ENCODE data around the gene PGRMC1. TPM values are rescaled to one million over a fixed set of nuclear protein-coding genes. Genes with fewer than 3 reads are reported as not detected.
"Not testable (repeated sequence)": the region's sequence is repeated elsewhere in the genome, so short reads cannot be mapped to it uniquely, and the experiment has no call there.

PGRMC1 gene
- total RNA-seq, 5 donors from 2014 or later (not counting 1 experiment from before 2014, with no cell fraction given): 11.7 to 15.8 (median 13.4) TPM

DNA sequence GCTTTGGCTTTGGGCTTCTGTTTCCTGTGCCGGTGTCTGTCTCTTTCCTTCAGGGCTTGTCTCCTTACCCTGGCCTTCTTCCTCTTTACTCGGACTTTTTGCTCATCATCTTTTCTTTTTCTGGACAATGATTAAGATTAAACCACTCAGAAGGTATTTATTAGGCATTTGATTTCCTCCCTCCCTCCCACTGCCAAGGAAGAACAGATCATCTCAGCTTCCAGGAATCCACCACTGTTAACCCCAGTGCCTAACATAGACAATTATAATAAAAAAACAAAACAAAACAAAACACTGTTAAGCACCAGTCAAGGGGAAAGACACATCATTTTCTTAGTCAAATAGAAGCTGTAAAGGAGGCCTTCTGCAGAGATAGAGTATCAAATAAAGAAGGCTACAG lies 16.6 kb downstream of the PGRMC1 start:
- no peak overlapping the region for H3K27ac Mint-ChIP-seq
- ATAC-seq (replicated peaks in 1 of 4) (no peak), DNase-seq (no peak)
- Histone ChIP-seq H3K27ac (ENCODE audit: low read length) (no peak overlapping the region), H3K36me3 (ENCODE audit: control insufficient read depth in 2 of 2, extremely low read depth in 1 of 2, insufficient read depth in 1 of 2, low read length in 1 of 2) (no peaks in the 10 kb centered on the region), H3K4me3 (ENCODE audit: control insufficient read depth in 1 of 2, extremely low read depth in 1 of 2, low read length in 1 of 2) (no peak overlapping the region), H3K27me3 (replicated peaks in 1 of 2; ENCODE audit: control insufficient read depth in 2 of 2, extremely low read depth in 1 of 2, insufficient read depth in 2 of 2, low read length in 1 of 2) (no peaks in the 10 kb centered on the region), H3K4me1 (ENCODE audit: control insufficient read depth in 1 of 2, extremely low read depth in 1 of 2, insufficient read depth in 2 of 2, low read length in 2 of 2) (no peaks in the 10 kb centered on the region), H3K9me3 (no peaks in the 10 kb centered on the region)
- H3K4me3 Mint-ChIP-seq: no peak overlapping the region
- H3K4me1 Mint-ChIP-seq: no peaks in the 10 kb centered on the region
- H3K36me3 Mint-ChIP-seq: no peaks in the 10 kb centered on the region
- H3K27me3 Mint-ChIP-seq: peaks cover 7 to 25% of the 10 kb centered on the region in 2 donors
- H3K9me3 Mint-ChIP-seq: no peaks in the 10 kb centered on the region
- ChIA-PET POLR2A (interaction anchor here in 1 of 2 donors (0.7 kb wide), 1 partner anchor 626 kb away, joined by 3 read pairs; no protein-coding TSS in a partner anchor), CTCF (no interaction called here)
- 27% methylated on average over 2 of the region's 2 CpGs for WGBS (ENCODE audit: insufficient coverage)

DNA sequence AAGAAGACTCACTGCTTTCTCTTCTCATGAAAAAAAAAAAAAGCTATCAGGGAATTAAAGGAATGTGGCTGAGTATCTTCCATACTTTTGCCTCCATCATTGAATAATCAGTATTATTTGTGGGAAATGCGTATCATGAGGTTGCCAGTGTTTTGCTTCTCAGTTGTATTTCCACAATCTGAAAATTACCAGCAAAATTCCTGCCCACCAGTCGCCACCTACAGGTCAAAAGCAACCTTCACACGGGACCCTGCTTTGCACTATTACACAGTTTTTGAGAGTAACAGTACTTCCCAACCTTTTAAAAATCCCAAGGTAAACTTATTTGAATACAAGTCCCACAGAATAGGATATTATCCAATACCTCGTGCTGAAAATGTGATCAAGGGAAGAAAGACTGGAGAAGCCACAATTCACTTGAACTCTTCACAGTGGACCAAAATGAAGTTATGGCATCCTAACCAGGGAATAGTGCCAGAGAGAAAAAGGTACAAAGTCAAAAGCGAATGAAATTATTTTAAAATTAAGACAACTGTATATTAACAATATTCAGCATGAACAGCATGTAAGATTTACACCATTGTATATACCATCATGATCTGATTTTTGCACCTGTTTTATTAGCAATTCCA lies 30.4 kb downstream of the PGRMC1 start:
- Histone ChIP-seq H3K27me3 (replicated peaks in 1 of 2; ENCODE audit: control insufficient read depth in 2 of 2, extremely low read depth in 1 of 2, insufficient read depth in 2 of 2, low read length in 1 of 2) (no peaks in the 10 kb centered on the region), H3K4me3 (ENCODE audit: control insufficient read depth in 1 of 2, extremely low read depth in 1 of 2, low read length in 1 of 2) (no peak overlapping the region), H3K4me1 (ENCODE audit: control insufficient read depth in 1 of 2, extremely low read depth in 1 of 2, insufficient read depth in 2 of 2, low read length in 2 of 2) (no peaks in the 10 kb centered on the region), H3K27ac (ENCODE audit: low read length) (no peak overlapping the region), H3K9me3 (no peaks in the 10 kb centered on the region), H3K36me3 (ENCODE audit: control insufficient read depth in 2 of 2, extremely low read depth in 1 of 2, insufficient read depth in 1 of 2, low read length in 1 of 2) (no peaks in the 10 kb centered on the region)
- Mint-ChIP-seq H3K4me1 (no peaks in the 10 kb centered on the region), H3K27me3 (peaks cover 2 to 40% of the 10 kb centered on the region in 2 donors), H3K27ac (no peak overlapping the region), H3K9me3 (no peaks in the 10 kb centered on the region), H3K4me3 (no peak overlapping the region), H3K36me3 (no peaks in the 10 kb centered on the region)
- DNase-seq (peak in 12 of 35 experiments; percentile 0 to 48 (median 12)), ATAC-seq (replicated peaks in 1 of 4) (no peak)
- POLR2A ChIA-PET: no interaction called here
- CTCF ChIA-PET: interaction anchor here (0.5 to 2.8 kb wide), 9 partner anchors 8 to 967 kb away, joined by 3 to 16 read pairs (median 3); no protein-coding TSS in a partner anchor
- 0% methylated on average over 1 of the region's 5 CpGs for WGBS (ENCODE audit: insufficient coverage)

DNA sequence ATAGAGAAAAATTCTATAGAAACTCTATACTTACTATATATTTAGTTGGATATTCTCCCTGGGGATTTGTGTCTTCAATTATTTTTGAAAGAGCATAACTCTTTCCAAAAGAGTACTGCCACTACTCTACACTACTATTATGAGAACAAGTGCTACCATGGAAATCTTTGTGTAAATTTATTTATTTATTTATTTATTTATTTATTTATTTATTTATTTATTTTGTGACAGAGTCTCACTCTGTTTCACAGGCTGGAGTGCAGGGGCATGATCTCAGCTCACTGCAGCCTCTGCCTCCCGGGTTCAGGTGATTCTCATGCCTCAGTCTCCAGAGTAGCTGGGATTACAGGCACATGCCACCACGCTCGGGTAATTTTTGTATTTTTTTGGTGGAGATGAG lies 31.0 kb downstream of the PGRMC1 start:
- H3K36me3 ChIP-seq (ENCODE audit: control insufficient read depth in 2 of 2, extremely low read depth in 1 of 2, insufficient read depth in 1 of 2, low read length in 1 of 2); H3K4me3 ChIP-seq (ENCODE audit: control insufficient read depth in 1 of 2, extremely low read depth in 1 of 2, low read length in 1 of 2); POLR2A ChIA-PET; H3K4me1 Mint-ChIP-seq; H3K27ac Mint-ChIP-seq; H3K36me3 Mint-ChIP-seq; H3K27me3 ChIP-seq (replicated peaks in 1 of 2; ENCODE audit: control insufficient read depth in 2 of 2, extremely low read depth in 1 of 2, insufficient read depth in 2 of 2, low read length in 1 of 2); H3K9me3 Mint-ChIP-seq; ATAC-seq (replicated peaks in 1 of 4); H3K4me3 Mint-ChIP-seq; DNase-seq; H3K4me1 ChIP-seq (ENCODE audit: control insufficient read depth in 1 of 2, extremely low read depth in 1 of 2, insufficient read depth in 2 of 2, low read length in 2 of 2); H3K9me3 ChIP-seq; H3K27ac ChIP-seq (ENCODE audit: low read length): not testable (repeated sequence)
- WGBS (ENCODE audit: insufficient coverage): 60% methylated on average over 1 of the region's 3 CpGs
- peaks cover 0 to 41% of the 10 kb centered on the region in 2 donors for H3K27me3 Mint-ChIP-seq
- CTCF ChIA-PET: interaction anchor here in 1 of 2 donors (2.8 kb wide), 1 partner anchor 148 kb away, joined by 16 read pairs; no protein-coding TSS in a partner anchor

DNA sequence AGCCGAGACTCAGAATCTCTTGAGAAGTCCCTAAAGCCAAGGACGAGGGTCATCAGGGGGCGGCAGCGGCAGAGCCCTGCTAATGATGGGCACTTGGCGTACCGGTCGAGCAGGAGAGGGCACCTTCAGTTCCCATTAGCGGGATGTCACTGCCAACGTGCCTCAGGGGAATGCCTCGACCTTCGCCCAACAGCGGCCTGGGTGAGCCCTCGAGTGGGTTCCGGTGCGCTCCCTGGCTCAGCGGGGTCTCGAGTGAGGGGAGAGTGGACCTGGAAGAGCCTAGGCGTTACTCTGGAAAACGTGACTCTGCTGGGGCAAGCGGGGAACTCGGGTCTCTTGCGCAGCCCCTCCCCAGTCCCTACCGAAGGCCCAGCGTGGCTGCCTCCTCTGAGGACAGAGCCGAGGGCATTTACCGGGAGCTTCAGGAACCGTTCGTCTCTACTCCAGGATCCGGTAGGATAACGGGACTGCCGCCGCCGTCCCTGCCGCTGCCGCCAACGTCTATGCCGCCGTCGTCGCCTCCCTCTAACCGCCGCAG lies 36.9 kb downstream of the PGRMC1 start:
- Mint-ChIP-seq H3K36me3 (no peaks in the 10 kb centered on the region), H3K27me3 (peaks cover 7 to 38% of the 10 kb centered on the region in 2 donors), H3K4me1 (peaks cover 5 to 8% (median 6%) of the 10 kb centered on the region in 3 donors), H3K4me3 (peak overlapping the region in 2 of 3 donors; percentile 66 to 80), H3K27ac (no peak overlapping the region), H3K9me3 (no peaks in the 10 kb centered on the region)
- no peaks in the 10 kb centered on the region for H3K36me3 ChIP-seq (ENCODE audit: control insufficient read depth in 2 of 2, extremely low read depth in 1 of 2, insufficient read depth in 1 of 2, low read length in 1 of 2)
- peak overlapping the region; percentile 14 to 39 for H3K4me3 ChIP-seq (ENCODE audit: control insufficient read depth in 1 of 2, extremely low read depth in 1 of 2, low read length in 1 of 2)
- no peak for ATAC-seq (replicated peaks in 1 of 4)
- H3K4me1 ChIP-seq (ENCODE audit: control insufficient read depth in 1 of 2, extremely low read depth in 1 of 2, insufficient read depth in 2 of 2, low read length in 2 of 2): peaks cover 0 to 11% of the 10 kb centered on the region in 2 experiments
- no peaks in the 10 kb centered on the region for H3K9me3 ChIP-seq
- WGBS (ENCODE audit: insufficient coverage): 56% methylated on average over 38 of the region's 42 CpGs
- no peak overlapping the region for H3K27ac ChIP-seq (ENCODE audit: low read length)
- ChIA-PET POLR2A (no interaction called here), CTCF (interaction anchor here (0.6 to 0.9 kb wide), 2 partner anchors 153 to 267 kb away, joined by 3 to 5 read pairs; no protein-coding TSS in a partner anchor)
- DNase-seq: peak in 1 of 35 experiments; percentile 0
- peaks cover 0 to 16% of the 10 kb centered on the region in 2 experiments for H3K27me3 ChIP-seq (replicated peaks in 1 of 2; ENCODE audit: control insufficient read depth in 2 of 2, extremely low read depth in 1 of 2, insufficient read depth in 2 of 2, low read length in 1 of 2)

GRCh38 chrX:119273420-119274192 lies 37.5 kb downstream of the PGRMC1 start:
- Histone ChIP-seq H3K36me3 (ENCODE audit: control insufficient read depth in 2 of 2, extremely low read depth in 1 of 2, insufficient read depth in 1 of 2, low read length in 1 of 2) (no peaks in the 10 kb centered on the region), H3K9me3 (no peaks in the 10 kb centered on the region), H3K4me1 (ENCODE audit: control insufficient read depth in 1 of 2, extremely low read depth in 1 of 2, insufficient read depth in 2 of 2, low read length in 2 of 2) (peaks cover 0 to 11% of the 10 kb centered on the region in 2 experiments), H3K4me3 (ENCODE audit: control insufficient read depth in 1 of 2, extremely low read depth in 1 of 2, low read length in 1 of 2) (peak overlapping the region; percentile 14 to 39), H3K27ac (ENCODE audit: low read length) (no peak overlapping the region), H3K27me3 (replicated peaks in 1 of 2; ENCODE audit: control insufficient read depth in 2 of 2, extremely low read depth in 1 of 2, insufficient read depth in 2 of 2, low read length in 1 of 2) (peaks cover 0 to 16% of the 10 kb centered on the region in 2 experiments)
- Mint-ChIP-seq H3K36me3 (no peaks in the 10 kb centered on the region), H3K4me1 (peaks cover 5 to 8% (median 6%) of the 10 kb centered on the region in 3 donors), H3K27me3 (peaks cover 7 to 33% of the 10 kb centered on the region in 2 donors), H3K4me3 (peak overlapping the region; percentile 66 to 80 (median 71)), H3K9me3 (no peaks in the 10 kb centered on the region), H3K27ac (no peak overlapping the region)
- 12% methylated on average over 28 of the region's 61 CpGs for WGBS (ENCODE audit: insufficient coverage)
- POLR2A ChIA-PET: no interaction called here
- DNase-seq (peak in 33 of 35 experiments; percentile 3 to 58 (median 30)), ATAC-seq (replicated peaks in 1 of 4) (peak; percentile 63 to 95 (median 81))
- CTCF ChIA-PET: interaction anchor here (0.6 to 0.9 kb wide), 3 partner anchors 7 to 267 kb away, joined by 3 to 5 read pairs (median 3); no protein-coding TSS in a partner anchor

GRCh38 chrX:119282347-119282746 lies 46.3 kb downstream of the PGRMC1 start:
- H3K27me3 Mint-ChIP-seq: peaks cover 6 to 22% of the 10 kb centered on the region in 2 donors
- H3K4me3 ChIP-seq (ENCODE audit: control insufficient read depth in 1 of 2, extremely low read depth in 1 of 2, low read length in 1 of 2); DNase-seq; H3K4me1 Mint-ChIP-seq; H3K27ac ChIP-seq (ENCODE audit: low read length); ATAC-seq (replicated peaks in 1 of 4); H3K27ac Mint-ChIP-seq; H3K9me3 ChIP-seq; H3K36me3 ChIP-seq (ENCODE audit: control insufficient read depth in 2 of 2, extremely low read depth in 1 of 2, insufficient read depth in 1 of 2, low read length in 1 of 2); H3K4me3 Mint-ChIP-seq; POLR2A ChIA-PET; H3K4me1 ChIP-seq (ENCODE audit: control insufficient read depth in 1 of 2, extremely low read depth in 1 of 2, insufficient read depth in 2 of 2, low read length in 2 of 2); H3K27me3 ChIP-seq (replicated peaks in 1 of 2; ENCODE audit: control insufficient read depth in 2 of 2, extremely low read depth in 1 of 2, insufficient read depth in 2 of 2, low read length in 1 of 2); CTCF ChIA-PET; H3K36me3 Mint-ChIP-seq; H3K9me3 Mint-ChIP-seq: not testable (repeated sequence)
- no CpG with 5 or more reads among the region's 4 CpGs for WGBS (ENCODE audit: insufficient coverage)
